Neural crest cell (in vitro differentiated cells): ENCODE measurements around the gene DMRTC2. TPM values are rescaled to one million over a fixed set of nuclear protein-coding genes. Genes with fewer than 3 reads are reported as not detected.

Experiments used
- DNase-seq: peaks from one replicate; pipeline ENCODE4 v3.0.0; 2021; ENCODE audit warnings: low read depth, mixed read lengths, low spot score
- H3K27ac Mint-ChIP-seq: one replicate; pipeline ENCODE4 v1.8.0; 2021; ENCODE audit warnings: mild to moderate bottlenecking, mixed read lengths; ENCODE audit not compliant: unreplicated experiment
- H3K27me3 Mint-ChIP-seq: 2 replicates; pipeline ENCODE4 v1.8.0; 2021; ENCODE audit warnings: low read depth, mild to moderate bottlenecking, mixed read lengths
- H3K36me3 Mint-ChIP-seq: 2 replicates; pipeline ENCODE4 v1.8.0; 2021; ENCODE audit warnings: low read depth, mild to moderate bottlenecking, mixed read lengths
- H3K4me1 Mint-ChIP-seq: 2 replicates; pipeline ENCODE4 v1.8.0; 2021; ENCODE audit warnings: mixed read lengths
- H3K4me3 Mint-ChIP-seq: one replicate; pipeline ENCODE4 v1.8.0; 2021; ENCODE audit warnings: mild to moderate bottlenecking, mixed read lengths
- H3K9me3 Mint-ChIP-seq: 2 replicates; pipeline ENCODE4 v1.8.0; 2021; ENCODE audit warnings: mixed read lengths
- CTCF ChIP-seq: fragments of 200-600 bp; sonication (generic); conservative IDR thresholded peaks from 2 replicates; pipeline ENCODE4 v1.5.0; 2021; ENCODE audit warnings: antibody characterized with exemption, mild to moderate bottlenecking
- total RNA-seq: library from RNA; stranded (reverse); gene quantifications from 2 replicates; pipeline ENCODE4 v1.2.1, GENCODE V29; 2021

Gene DMRTC2
- total RNA-seq, 1 donor from 2014 or later: not detected

DNA sequence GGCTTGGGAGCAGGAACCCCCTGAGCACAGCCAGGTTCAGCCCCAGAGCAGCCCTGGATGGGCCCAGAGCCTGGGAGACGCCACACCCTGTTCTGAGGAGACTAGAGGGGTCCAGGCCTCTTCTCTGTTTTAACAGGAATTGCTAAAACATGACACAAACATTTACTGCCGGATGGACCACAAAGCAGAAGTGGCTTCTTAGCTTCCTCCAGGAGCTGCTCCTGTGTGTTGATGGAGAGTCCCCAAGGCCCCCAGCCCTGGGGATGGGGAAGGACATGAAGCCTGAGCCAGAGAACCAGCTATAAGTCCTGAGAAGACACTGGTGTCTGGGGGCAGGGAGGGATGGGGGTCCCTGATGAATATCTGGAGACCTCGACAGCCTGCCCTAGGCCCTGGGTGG is 33.8 kb upstream of the DMRTC2 start:
- no peak for TF ChIP-seq CTCF
- Mint-ChIP-seq H3K36me3 (no peaks in the 10 kb centered on the region), H3K4me1 (no peaks in the 10 kb centered on the region), H3K27me3 (peaks cover 48% of the 10 kb centered on the region), H3K27ac (no peak overlapping the region), H3K4me3 (no peak overlapping the region), H3K9me3 (no peaks in the 10 kb centered on the region)
- DNase-seq: no peak

GRCh38 chr19:41811981-41812380 is 32.9 kb upstream of the DMRTC2 start:
- DNase-seq: no peak
- H3K9me3 Mint-ChIP-seq: no peaks in the 10 kb centered on the region

DNA sequence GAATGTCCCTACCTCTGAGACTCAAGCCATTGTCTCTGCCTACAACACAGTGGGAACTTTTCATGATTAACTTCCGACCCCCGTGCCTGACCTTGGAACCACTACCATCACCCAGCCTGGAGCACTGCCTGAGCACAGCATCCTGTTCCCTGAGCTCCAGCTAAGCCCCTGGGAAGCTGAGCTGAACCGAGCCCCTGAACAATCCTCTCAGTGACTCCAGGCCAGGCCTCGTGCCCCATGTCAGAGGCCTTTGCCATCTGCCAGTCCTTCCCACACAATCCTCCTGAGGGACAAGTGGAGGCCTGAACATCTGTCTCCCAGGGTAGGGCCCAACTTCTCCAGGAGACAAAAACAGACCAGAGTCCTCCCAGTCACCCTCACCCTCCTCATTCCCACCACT is 30.9 kb upstream of the DMRTC2 start:
- Mint-ChIP-seq H3K4me1 (no peaks in the 10 kb centered on the region), H3K4me3 (no peak overlapping the region), H3K27ac (no peak overlapping the region), H3K27me3 (peaks cover 51% of the 10 kb centered on the region), H3K9me3 (no peaks in the 10 kb centered on the region), H3K36me3 (no peaks in the 10 kb centered on the region)
- no peak for TF ChIP-seq CTCF
- no peak for DNase-seq

More at GRCh38 chr19:41811981-41812380, 32.9 kb upstream of the DMRTC2 start:
- no peak for TF ChIP-seq CTCF
- Mint-ChIP-seq H3K4me3 (no peak overlapping the region), H3K27ac (no peak overlapping the region), H3K4me1 (no peaks in the 10 kb centered on the region), H3K27me3 (peaks cover 45% of the 10 kb centered on the region), H3K36me3 (no peaks in the 10 kb centered on the region)

DNA sequence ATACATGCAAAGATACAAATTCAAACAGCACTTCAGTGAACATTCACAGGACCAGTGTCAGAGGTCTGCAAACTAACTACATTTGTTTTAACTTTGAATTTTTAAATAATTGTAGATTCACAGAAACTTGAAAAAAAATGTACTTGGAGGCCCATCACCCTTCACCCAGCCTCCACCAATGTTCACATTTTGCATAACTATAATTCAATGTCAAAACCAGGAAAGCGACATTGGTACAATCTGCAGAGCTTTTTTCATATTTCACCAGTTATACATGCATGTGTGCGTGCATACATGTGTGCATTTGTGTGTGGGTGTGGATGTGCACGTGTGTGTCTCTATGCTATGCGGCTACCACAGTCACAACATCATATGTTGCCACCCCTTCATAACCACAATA is 29.5 kb upstream of the DMRTC2 start:
- no peak for TF ChIP-seq CTCF
- no peak overlapping the region for H3K4me3 Mint-ChIP-seq
- peaks cover 55% of the 10 kb centered on the region for H3K27me3 Mint-ChIP-seq
- H3K36me3 Mint-ChIP-seq: no peaks in the 10 kb centered on the region
- H3K27ac Mint-ChIP-seq: no peak overlapping the region
- H3K9me3 Mint-ChIP-seq: no peaks in the 10 kb centered on the region
- H3K4me1 Mint-ChIP-seq: no peaks in the 10 kb centered on the region
- DNase-seq: no peak

GRCh38 chr19:41816761-41817160 is 28.1 kb upstream of the DMRTC2 start:
- no peaks in the 10 kb centered on the region for H3K4me1 Mint-ChIP-seq
- peaks cover 67% of the 10 kb centered on the region for H3K27me3 Mint-ChIP-seq
- no peaks in the 10 kb centered on the region for H3K36me3 Mint-ChIP-seq
- no peak for TF ChIP-seq CTCF
- H3K27ac Mint-ChIP-seq: no peak overlapping the region
- no peaks in the 10 kb centered on the region for H3K9me3 Mint-ChIP-seq
- DNase-seq: no peak
- H3K4me3 Mint-ChIP-seq: no peak overlapping the region
